HG02610 (cell line): Measurements from ENCODE around the gene SYT2.
"Not testable (repeated sequence)": the region's sequence is repeated elsewhere in the genome, so short reads cannot be mapped to it uniquely, and the experiment has no call there.

Experiments
- ATAC-seq: cut with Tn5 transposase; IDR thresholded peaks from one replicate; pipeline ENCODE4 v1.9.1; 2021; ENCODE audit warnings: mild to moderate bottlenecking, moderate library complexity; ENCODE audit not compliant: unreplicated experiment

Gene SYT2

GRCh38 chr1:202553560-202554038, 156.7 kb downstream of the SYT2 start:
- peak; percentile 65 for ATAC-seq

GRCh38 chr1:202553078-202553477, 157.2 kb downstream of the SYT2 start:
- not testable (repeated sequence) for ATAC-seq

DNA sequence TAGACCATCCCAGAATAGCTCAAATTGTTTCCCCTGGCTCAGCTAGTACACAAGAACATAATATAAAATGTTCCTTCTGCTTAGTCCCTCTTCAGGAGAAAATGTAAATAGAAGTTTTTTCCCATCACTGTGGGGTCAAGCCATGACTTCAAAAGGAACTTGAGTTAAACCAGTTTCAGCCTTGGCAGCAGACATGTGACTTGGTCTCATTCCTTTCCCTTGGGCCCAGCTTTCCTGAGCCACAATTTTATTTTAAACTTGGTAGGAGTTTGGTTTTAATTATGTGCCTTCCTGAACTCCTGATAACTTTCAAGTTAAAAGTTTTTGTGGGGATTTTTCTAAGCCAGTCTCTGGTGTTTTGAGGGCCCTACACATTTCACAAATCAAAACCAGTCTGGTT, 157.6 kb downstream of the SYT2 start:
- ATAC-seq = not testable (repeated sequence)

DNA sequence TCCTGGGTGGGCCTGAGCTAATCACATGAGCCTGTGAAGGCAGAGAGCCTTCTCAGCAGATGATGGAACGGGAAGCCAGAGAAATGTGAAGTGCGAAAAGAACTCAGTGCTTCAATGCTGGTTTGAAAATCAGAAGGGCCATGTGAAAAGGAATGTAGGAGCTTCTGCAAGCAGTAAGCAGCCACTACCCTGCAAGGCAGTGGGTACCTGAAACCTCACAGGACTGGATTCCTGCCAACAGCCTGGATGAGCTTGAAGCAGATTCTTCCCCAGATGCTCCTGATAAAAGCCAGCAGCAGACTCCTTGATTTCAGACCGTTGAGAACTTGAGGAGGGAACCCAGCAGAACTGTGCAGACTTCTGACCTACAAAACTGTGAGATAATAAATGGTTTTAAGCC, 158.6 kb downstream of the SYT2 start:
- ATAC-seq = no peak

GRCh38 chr1:202550088-202550487, 160.2 kb downstream of the SYT2 start:
- not testable (repeated sequence) for ATAC-seq

GRCh38 chr1:202547215-202547614, 163.0 kb downstream of the SYT2 start:
- no peak for ATAC-seq

DNA sequence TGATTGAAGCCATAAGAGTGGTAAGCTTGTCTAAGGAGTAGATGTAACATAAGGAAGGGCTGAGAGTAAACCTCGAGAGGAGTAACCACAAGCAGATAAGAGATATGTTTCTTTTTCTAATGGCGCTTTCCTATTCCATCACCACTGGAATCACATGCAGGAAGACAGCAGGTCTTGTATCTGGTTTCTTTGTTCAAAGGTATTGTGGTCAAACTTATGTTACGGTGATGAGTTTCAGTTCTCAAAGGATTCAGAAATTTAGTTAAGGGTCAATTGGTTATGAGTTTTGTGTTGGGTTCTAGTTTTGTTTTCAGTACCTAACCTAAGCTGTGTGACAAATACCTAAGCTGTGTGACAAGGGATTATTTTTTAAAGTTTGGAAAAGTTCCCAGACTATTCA, 163.5 kb downstream of the SYT2 start:
- ATAC-seq = peak; percentile 89

GRCh38 chr1:202546377-202546776, 163.9 kb downstream of the SYT2 start:
- peak; percentile 24 for ATAC-seq

DNA sequence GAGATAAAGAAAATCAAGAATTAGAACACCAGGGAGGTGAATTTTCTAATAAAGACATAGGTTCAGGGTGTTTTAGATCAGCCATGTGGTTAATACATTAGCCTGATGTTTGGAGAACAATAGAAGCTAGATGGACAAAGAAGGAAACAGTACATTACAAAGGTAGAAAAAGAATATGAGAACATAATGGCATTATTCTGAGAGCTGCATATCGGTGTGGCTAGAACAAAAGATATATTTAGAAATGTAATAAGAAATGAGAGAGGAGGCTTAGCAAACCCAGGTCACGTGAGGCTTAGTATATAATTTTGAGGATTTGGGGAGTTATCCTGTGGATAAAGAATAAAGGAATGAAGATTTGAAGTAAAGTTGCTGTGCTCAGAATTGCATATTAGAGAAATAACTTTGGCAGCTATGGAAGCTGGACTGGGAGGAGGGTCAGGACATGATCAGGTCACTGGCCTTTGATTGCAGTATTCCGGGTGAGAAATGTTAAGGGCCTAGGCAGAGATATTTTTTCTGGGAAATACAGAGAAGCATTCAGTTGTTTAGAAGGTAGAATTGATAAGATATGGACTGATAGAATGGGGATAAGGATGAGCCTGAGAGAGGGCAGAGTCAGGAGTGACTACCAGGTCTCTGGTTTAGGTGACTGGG, 164.5 kb downstream of the SYT2 start:
- ATAC-seq = not testable (repeated sequence)

GRCh38 chr1:202544766-202545449, 165.3 kb downstream of the SYT2 start:
- ATAC-seq = not testable (repeated sequence)

- not testable (repeated sequence) for ATAC-seq
Measured at GRCh38 chr1:202543537-202543936, 166.7 kb downstream of the SYT2 start.

GRCh38 chr1:202542415-202542814, 167.8 kb downstream of the SYT2 start:
- not testable (repeated sequence) for ATAC-seq

DNA sequence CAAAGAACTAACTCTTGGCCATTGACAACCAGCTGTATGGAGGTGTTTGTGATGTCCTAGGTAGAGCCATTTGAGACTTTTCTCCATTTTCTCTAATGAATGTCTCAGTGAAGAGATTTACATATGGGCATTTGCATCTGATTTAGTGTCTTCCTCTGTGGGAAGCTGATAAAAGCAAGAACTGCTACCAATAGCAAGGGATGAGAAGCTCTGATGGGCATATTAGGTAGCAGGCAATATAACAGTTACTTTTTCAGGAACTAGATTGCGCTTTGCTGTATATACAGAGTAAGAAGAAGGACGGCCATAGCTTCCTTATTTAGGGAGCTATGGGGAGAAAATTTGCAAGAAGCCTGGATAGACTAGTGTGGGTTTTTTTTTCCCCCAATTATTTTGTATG, 169.4 kb downstream of the SYT2 start:
- not testable (repeated sequence) for ATAC-seq
